Measurements from ENCODE around the gene EZH2.

- TF ChIP-seq CTCF (IDR thresholded peaks at IDR 0.05; ENCODE audit: insufficient read depth, low read depth, low read length): no peak
- no peak for TF ChIP-seq EZH2 (IDR thresholded peaks at IDR 0.05; ENCODE audit: insufficient read depth, low read length)
Observed at GRCh38 chr7:148915211-148915610, 31.1 kb upstream of the EZH2 start.

Data from astrocyte (in vitro differentiated cells and primary cell).